Measurements from ENCODE around the gene ABCD3.
"Not testable (repeated sequence)": the region's sequence is repeated elsewhere in the genome, so short reads cannot be mapped to it uniquely, and the experiment has no call there.

- not testable (repeated sequence) for TF ChIP-seq CTCF (IDR thresholded peaks at IDR 0.05; ENCODE audit: poor library complexity, severe bottlenecking); RAD21 (conservative IDR thresholded peaks at IDR 0.05); EP300 (conservative IDR thresholded peaks at IDR 0.05; ENCODE audit: poor library complexity, severe bottlenecking); TAF1 (IDR thresholded peaks at IDR 0.05; ENCODE audit: low read depth); POLR2AphosphoS5 (IDR thresholded peaks at IDR 0.05)
Observed at GRCh38 chr1:94430066-94430465, 11.9 kb downstream of the ABCD3 start.
